Measurements from ENCODE around the gene SHISA9.

GRCh38 chr16:13113741-13114140 is 212.3 kb downstream of the SHISA9 start:
- TF ChIP-seq CTCF (IDR thresholded peaks at IDR 0.05; ENCODE audit: low read depth, low read length) (no peak), EZH2phosphoT487 (IDR thresholded peaks at IDR 0.05; ENCODE audit: low read depth) (no peak)
